Measurements from ENCODE around the gene CDK18.
"Not testable (repeated sequence)": the region's sequence is repeated elsewhere in the genome, so short reads cannot be mapped to it uniquely, and the experiment has no call there.

The CDK18 gene

GRCh38 chr1:205504311-205505075 lies at the start of gene CDK18:
TSS of gene CDK18 (plus strand) at chr1:205504669. CDS start at chr1:205523168, 18,499 bp downstream.
- DNase-seq (ENCODE audit: low read depth in 2 of 2): peak in 1 of 2 donors; percentile 21

- DNase-seq (ENCODE audit: low read depth in 2 of 2): no peak
Observed at GRCh38 chr1:205454903-205455335, 49.5 kb upstream of the CDK18 start.

GRCh38 chr1:205455581-205456382 lies 48.7 kb upstream of the CDK18 start, which contains the start of gene BLACAT1:
TSS of gene BLACAT1 (minus strand) at chr1:205456045.
- no peak for DNase-seq (ENCODE audit: low read depth in 2 of 2)

- no peak for DNase-seq (ENCODE audit: low read depth in 2 of 2)
Observed at GRCh38 chr1:205456383-205456867, 48.0 kb upstream of the CDK18 start.

- no peak for DNase-seq (ENCODE audit: low read depth in 2 of 2)
Observed at GRCh38 chr1:205456868-205457745, 47.4 kb upstream of the CDK18 start.

GRCh38 chr1:205458777-205459566 lies 45.5 kb upstream of the CDK18 start:
- DNase-seq (ENCODE audit: low read depth in 2 of 2): no peak

DNA sequence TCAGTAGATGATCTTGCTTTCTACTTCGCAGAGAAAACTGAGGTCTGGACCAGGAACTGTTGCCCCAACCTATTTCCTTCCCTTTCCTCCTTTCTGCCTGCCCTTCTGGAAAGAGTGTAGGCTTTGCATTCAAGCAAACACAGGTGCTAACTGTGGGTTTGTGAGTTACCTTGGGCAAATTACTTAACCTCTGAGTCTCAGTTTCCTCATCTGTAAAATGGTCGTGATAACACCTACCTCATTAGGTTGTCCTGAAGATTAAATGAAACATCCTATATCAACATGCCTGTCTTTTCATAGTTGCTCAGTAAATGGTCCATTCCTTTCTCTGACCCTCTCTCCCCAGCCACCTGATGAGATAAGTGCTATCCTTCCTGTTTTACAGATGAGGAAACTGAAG lies 39.1 kb upstream of the CDK18 start:
- DNase-seq (ENCODE audit: low read depth in 2 of 2): no peak

DNA sequence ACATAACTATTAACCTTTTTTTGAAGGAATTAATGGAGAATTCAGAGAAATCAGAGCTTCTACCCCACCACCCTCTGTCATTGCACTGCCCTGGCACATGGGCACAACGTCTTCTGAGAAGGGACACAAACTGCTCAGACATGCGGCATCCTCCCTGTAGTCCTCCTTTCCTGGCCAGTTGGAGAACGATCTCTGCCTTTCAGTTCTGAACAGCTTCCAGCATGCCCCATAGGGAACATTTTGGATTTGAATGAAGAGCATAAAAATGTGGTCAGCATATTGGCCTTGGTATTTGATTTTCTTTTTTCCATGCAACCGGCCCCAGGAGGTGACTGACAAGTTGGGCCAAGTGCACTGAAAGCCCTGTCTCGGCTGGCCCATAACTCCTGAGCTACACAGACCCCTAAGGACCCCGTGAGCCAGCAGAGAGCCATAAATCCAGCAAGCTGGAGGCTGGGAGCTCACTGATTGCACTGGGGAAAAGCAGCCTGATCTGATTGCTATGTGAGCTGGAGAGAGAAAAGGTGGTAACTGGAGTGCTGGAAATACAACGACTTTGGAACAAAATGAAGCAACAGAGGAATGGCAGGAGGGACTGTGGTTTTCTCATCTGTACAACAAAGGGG lies 37.8 kb upstream of the CDK18 start:
- no peak for DNase-seq (ENCODE audit: low read depth in 2 of 2)

DNA sequence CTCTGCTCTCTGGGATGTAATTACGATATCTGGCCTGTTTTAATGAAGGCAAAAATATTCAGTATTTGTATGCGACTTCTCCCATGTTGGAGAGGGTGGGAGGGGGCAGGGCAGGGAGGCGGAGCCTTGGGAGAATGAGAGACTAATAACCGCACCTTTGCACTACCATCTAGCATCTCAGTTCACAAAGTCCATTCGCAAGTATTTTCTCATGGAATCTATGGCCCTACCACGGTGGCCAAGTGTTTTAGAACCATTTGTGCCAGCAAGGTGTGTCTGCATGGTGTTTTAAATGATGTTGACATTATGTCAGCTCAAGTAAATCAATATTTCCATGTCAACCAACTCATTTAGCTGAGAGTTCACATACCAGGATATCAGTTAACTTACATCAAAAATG lies 34.3 kb upstream of the CDK18 start:
- no peak for DNase-seq (ENCODE audit: low read depth in 2 of 2)

DNA sequence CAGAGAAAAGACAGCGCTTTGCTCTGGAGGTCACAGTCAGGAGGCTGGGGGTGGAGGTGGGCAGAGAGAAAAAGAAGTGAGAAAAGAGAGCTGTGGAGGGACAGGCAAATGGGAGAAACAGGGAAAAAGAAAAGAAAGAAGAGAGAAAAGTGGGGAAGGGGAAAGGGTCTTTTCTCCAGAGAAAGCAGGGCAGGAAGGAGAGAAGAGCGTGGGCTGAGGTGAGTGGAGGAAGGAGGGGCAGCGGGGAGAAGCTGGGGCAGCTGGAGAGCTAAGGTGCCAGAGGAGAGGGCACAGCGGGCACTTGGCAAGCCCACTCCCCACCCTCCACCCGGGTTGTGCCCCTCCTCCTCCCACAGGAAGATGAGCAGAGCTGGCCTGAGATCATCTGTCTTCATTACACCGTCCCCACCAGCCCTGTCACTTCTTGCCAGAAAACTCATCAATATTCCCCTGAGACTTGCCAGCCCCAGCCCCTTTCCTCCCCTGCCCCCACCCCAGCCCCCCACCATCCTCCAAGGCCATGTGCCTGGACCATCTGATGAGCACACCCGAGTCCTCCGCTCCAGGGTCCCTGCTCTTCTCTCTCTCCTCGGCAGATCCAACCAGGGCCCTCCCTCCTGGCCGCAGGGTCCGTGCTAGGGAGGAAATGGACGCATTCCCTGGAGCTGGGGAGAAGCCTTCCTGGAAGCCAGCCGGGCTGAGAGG lies 31.6 kb upstream of the CDK18 start:
- DNase-seq (ENCODE audit: low read depth in 2 of 2): no peak

GRCh38 chr1:205473475-205473874 lies 31.0 kb upstream of the CDK18 start:
- no peak for DNase-seq (ENCODE audit: low read depth in 2 of 2)

DNA sequence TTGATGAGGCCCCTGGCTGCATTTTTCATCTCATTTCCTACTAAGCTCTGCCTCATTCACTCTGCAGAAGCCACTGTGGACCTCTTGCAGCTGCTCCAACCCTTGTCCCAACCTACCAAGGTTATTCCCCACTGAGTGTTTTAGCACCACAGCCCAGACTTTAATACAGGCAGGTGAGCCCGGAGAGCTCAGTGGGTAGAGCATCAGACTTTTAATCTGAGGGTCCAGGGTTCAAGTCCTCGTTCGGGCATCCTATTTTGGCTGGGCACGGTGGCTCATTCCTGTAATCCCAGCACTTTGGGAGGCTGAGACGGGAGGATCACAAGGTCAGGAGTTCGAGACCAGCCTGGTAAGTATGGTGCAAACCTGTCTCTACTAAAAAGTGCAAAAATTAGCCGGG lies 30.5 kb upstream of the CDK18 start:
- no peak for DNase-seq (ENCODE audit: low read depth in 2 of 2)

DNA sequence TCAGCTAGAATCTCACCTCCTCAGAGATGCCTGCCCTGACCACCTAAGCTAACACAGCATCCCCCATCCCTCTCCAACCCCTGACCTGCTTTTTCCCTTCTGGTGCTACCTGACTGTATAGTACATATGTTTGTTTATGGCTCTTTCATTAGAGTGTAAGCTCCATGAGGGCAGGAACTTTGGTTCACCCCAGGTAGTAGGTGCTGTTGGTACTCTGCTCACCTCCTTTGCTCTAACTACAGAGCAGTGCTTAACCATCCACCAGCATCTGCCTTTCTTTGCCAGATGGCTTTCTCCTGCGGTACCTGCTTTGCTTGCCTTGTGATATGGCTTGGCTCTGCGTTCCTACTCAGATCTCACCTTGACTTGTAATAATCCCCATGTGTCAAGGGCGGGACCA lies 29.9 kb upstream of the CDK18 start:
- DNase-seq (ENCODE audit: low read depth in 2 of 2): no peak

GRCh38 chr1:205475855-205476254 lies 28.6 kb upstream of the CDK18 start:
- DNase-seq (ENCODE audit: low read depth in 2 of 2): no peak

- DNase-seq (ENCODE audit: low read depth in 2 of 2): no peak
Observed at GRCh38 chr1:205476648-205477047, 27.8 kb upstream of the CDK18 start.

DNA sequence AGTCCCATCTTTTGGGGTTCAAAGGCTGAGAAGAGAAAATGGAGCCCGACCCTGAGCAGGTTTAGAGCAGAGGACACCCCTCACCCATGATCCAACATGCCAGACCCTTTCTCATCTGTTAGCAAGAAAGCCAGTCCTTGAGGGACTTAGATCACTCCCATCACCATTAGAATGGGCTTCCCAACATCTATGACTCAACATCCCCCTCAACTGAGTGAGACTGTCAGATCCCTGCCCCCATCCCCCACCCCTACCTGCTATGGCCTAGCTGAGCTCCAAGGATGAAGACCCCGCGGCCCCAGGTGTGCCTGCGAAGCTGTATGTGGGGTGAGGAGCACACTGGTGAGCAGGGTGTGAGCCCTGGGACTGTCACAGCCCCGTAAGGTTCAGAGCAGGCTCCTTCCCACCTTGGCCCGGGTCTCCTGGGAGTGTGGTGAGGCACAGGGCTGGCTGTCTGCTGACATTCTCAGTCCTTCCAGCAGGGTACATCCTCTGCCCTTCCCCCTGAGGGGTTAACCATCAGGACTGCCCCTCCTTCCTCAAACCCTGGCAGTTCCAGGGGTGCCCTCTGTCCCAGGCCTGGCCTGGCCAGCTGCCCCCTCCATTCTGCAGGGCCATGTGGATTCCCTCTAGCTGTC lies 27.2 kb upstream of the CDK18 start:
- no peak for DNase-seq (ENCODE audit: low read depth in 2 of 2)

- DNase-seq (ENCODE audit: low read depth in 2 of 2): no peak
Observed at GRCh38 chr1:205477759-205478247, 26.7 kb upstream of the CDK18 start.

DNA sequence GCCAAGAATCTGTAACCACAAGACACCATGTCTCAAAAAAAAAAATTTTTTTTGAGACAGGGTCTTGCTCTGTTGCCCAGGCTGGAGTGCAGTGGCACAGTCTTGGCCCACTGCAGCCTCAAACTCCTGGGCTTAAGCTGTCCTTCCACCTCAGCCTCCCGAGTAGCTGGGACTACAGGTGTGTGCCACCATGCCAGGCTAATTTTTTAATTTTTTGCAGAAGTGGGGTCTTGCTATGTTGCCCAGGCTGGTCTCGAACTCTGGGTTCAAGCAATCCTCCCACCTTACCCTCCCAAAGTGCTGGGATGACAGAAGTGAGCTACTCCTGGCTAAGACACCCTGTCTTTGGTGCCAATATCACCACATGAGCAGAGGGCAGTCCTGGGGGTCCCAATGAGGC lies 25.5 kb upstream of the CDK18 start:
- not testable (repeated sequence) for DNase-seq (ENCODE audit: low read depth in 2 of 2)

DNA sequence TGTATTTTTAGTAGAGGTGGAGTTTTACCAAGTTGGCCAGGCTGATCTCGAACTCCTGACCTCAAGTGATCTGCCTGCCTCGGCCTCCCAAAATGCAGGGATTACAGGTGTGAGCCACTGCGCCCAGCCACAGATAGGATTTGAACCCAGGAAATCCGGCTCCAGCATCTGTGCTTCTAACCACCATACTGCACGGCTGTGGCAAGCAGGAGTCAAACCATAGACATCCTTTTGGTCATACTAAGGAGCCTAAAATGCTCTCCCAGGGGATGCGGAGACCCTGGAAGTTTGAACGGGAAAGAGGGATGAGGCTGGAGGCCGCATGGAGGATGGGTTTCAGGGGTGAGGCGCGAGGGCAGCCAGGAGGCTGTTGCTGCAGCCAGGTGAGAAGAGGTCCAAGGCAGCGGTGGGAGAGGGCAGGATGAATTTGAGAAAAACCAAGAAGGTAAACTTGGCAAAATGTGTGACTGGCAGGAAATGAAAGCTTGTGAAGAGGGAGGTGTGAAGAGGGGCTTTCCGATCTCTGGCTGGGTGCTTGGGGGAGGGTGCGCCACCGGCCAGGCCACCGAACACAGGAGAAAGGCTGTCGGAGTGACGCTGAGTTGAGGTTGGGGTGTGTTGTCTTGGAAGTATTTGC lies 24.0 kb upstream of the CDK18 start:
- no peak for DNase-seq (ENCODE audit: low read depth in 2 of 2)

All from stimulated activated CD8-positive, alpha-beta memory T cell treated with anti-CD3 and anti-CD28 coated beads, Interleukin-2, amount 100 ng/mL, for 1 hour (primary cell).